ENCODE measurements around the gene POTEF. TPM values are rescaled to one million over a fixed set of nuclear protein-coding genes. Genes with fewer than 3 reads are reported as not detected.
"Not testable (repeated sequence)": the region's sequence is repeated elsewhere in the genome, so short reads cannot be mapped to it uniquely, and the experiment has no call there.

Gene POTEF
- total and polyA plus RNA-seq, 7 experiments from 2014 or later, result 0.06 TPM; not detected in 6

DNA sequence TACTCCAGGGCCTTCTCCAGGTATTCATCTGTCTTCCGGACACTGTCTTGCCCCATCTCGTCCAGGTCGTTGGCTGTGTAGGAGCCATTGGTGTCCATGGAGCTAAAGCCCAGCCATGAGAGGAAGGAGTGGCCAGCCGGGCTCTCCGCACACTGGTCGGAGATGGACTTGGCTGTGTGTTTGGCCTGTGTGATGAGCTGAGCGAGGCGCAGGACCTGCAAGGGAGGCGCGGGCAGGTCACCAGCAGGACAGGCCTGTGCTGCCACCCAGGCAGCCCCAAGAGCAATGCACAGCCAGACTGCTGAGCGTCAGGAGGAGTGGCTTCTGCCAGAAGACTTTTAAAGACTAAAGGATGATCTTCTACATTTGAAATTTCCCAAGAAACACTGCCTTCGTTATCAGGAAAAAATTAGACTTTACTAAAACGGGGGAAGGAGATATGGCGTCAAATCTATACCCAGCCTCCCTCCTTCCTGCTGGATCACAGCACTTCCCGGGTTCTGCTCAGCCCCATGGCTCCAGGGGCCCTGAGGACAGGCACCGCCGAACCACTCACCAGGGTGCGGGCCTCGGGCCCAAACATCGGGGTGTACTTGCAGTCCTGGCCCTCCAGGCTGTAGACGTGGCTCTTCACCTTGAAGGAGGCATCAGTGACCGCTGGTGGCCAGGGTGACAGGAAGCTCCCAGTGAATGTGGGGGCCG, 24.9 kb upstream of the POTEF start:
- Mint-ChIP-seq H3K27ac (peak overlapping the region in 1 of 9 donors; percentile 38), H3K4me1 (peaks cover 0 to 11% (median 0%) of the 10 kb centered on the region in 7 donors)
- intact Hi-C loops (cut with micrococcal nuclease); H3K4me3 Mint-ChIP-seq; ATAC-seq; POLR2A ChIA-PET; H3K9me3 Mint-ChIP-seq; H3K4me3 ChIP-seq (ENCODE audit: low read length); H3K27ac ChIP-seq (ENCODE audit: low read depth, low read length); DNase-seq; H3K9me3 ChIP-seq (ENCODE audit: control insufficient read depth in 2 of 3, low read length in 3 of 3); H3K4me1 ChIP-seq (ENCODE audit: control insufficient read depth in 2 of 2, insufficient read depth in 2 of 2, low read length in 2 of 2); H3K36me3 Mint-ChIP-seq; H3K27me3 Mint-ChIP-seq; CTCF ChIA-PET; H3K27me3 ChIP-seq (ENCODE audit: control insufficient read depth in 2 of 2, insufficient read depth in 2 of 2, low read length in 2 of 2): not testable (repeated sequence)
- H3K36me3 ChIP-seq (ENCODE audit: control insufficient read depth in 2 of 3, insufficient read depth in 3 of 3, low read length in 3 of 3), result peaks cover 0 to 52% (median 0%) of the 10 kb centered on the region in 3 experiments

DNA sequence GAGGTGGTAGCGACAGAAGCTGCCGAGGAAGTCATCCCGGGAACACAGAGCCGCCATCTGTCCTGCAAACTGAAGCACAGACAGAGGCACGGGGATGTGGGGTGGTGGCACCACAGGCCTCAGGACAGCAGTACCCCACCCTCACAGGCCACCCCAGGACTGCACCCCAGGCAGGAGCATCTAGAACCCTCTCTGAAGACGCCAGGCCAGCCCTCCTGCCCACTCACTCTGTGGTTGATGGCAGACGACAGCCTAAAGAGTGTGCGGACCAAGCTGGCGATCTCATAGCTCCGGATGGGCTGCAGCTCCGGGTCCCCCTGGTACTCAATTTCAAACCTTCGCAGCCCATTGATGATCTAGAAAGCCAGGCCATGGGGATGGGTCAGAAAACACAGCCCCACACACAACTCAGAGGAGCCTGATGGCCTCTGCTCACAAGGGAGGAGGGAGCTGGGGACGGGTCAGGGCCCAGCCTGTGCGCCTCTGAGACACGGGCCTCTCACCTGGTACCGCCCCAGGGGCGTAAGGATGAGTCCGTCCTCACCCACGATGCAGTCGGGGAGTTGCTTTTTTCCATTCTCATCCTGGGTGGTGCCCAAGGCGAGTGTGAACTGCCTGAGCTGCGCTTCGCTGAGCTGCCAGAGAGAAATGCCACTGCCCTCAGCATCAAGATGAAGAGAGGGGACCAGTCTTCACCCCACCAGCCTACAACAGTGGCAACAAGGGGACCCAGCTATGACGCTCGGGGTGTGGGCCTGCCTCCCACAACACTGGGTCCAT, 24.0 kb upstream of the POTEF start:
- Mint-ChIP-seq H3K27ac (no peak overlapping the region), H3K9me3 (no peaks in the 10 kb centered on the region), H3K4me3 (no peak overlapping the region), H3K4me1 (peaks cover 0 to 7% (median 0%) of the 10 kb centered on the region in 7 donors), H3K36me3 (peaks cover 0 to 3% (median 0%) of the 10 kb centered on the region in 5 donors), H3K27me3 (no peaks in the 10 kb centered on the region)
- ChIA-PET CTCF (no interaction called here), POLR2A (no interaction called here)
- H3K27ac ChIP-seq (ENCODE audit: low read depth, low read length), result no peak overlapping the region
- intact Hi-C loops (cut with micrococcal nuclease), result no loop called here
- ATAC-seq (peak; percentile 3), DNase-seq (no peak)
- no peaks in the 10 kb centered on the region for H3K4me1 ChIP-seq (ENCODE audit: control insufficient read depth in 2 of 2, insufficient read depth in 2 of 2, low read length in 2 of 2)
- no peaks in the 10 kb centered on the region for H3K9me3 ChIP-seq (ENCODE audit: control insufficient read depth in 2 of 3, low read length in 3 of 3)
- no peak overlapping the region for H3K4me3 ChIP-seq (ENCODE audit: low read length)
- peaks cover 0 to 48% (median 0%) of the 10 kb centered on the region in 3 experiments for H3K36me3 ChIP-seq (ENCODE audit: control insufficient read depth in 2 of 3, insufficient read depth in 3 of 3, low read length in 3 of 3)
- no peaks in the 10 kb centered on the region for H3K27me3 ChIP-seq (ENCODE audit: control insufficient read depth in 2 of 2, insufficient read depth in 2 of 2, low read length in 2 of 2)

DNA sequence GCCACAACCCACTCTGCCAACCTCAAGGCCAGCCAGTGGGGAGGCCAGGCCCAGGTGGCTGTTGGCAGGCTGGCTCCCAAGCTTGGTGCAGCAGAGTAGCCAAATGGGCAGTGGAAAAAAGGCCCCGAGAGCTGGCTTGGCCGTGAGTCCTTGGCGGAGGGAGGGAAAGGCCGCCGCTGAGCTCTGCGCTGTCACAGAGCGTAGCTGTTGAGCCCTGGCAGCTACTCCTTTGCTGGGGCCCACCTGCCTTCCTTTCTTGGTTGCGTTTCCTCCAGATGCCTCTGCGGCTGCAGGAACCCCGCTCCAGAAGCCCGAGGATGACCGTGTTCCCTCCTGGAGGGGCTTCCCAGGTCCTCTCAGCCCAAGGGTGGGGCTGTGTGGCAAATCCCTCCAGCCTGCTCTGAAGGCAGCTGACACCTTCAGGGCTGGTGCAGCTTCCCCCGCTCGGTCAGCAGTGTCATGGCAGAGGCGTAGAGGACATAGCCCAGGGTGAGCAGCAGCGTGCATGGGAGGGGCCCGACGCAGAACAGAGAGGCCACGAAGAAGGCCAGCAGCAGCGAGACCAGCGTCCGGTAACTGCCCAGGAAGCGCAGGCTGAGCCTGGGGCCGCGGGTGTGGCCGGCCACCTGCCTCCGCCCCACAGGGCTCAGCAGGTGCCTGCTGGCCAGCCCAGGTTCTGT, 23.3 kb upstream of the POTEF start:
- H3K9me3 Mint-ChIP-seq; H3K4me1 Mint-ChIP-seq; H3K27me3 Mint-ChIP-seq; H3K4me3 Mint-ChIP-seq; H3K9me3 ChIP-seq (ENCODE audit: control insufficient read depth in 2 of 3, low read length in 3 of 3); H3K4me3 ChIP-seq (ENCODE audit: low read length); H3K27ac ChIP-seq (ENCODE audit: low read depth, low read length); H3K27me3 ChIP-seq (ENCODE audit: control insufficient read depth in 2 of 2, insufficient read depth in 2 of 2, low read length in 2 of 2); intact Hi-C loops (cut with micrococcal nuclease); DNase-seq; CTCF ChIA-PET; H3K36me3 Mint-ChIP-seq; H3K4me1 ChIP-seq (ENCODE audit: control insufficient read depth in 2 of 2, insufficient read depth in 2 of 2, low read length in 2 of 2); POLR2A ChIA-PET: not testable (repeated sequence)
- peaks cover 0 to 43% (median 0%) of the 10 kb centered on the region in 3 experiments for H3K36me3 ChIP-seq (ENCODE audit: control insufficient read depth in 2 of 3, insufficient read depth in 3 of 3, low read length in 3 of 3)
- H3K27ac Mint-ChIP-seq, result peak overlapping the region in 1 of 9 donors; percentile 52
- peak; percentile 2 for ATAC-seq

DNA sequence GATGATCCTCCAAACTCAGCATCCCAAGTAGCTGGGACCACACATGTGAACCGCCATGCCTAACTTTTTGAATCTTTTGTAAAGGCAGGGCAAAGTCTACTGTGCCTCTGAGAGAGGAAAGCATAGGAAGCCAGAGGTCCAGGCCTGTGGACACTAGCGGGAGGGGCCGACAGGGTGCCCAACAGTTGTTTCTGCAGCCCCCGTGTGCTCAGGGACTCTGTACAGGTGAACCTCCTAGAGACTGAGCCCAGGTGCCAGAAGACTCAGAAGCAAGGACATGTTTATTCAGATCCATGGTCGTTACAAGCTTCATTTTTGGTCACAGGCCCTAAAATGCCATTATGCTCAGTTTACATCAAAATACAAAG, 22.1 kb upstream of the POTEF start:
- DNase-seq; H3K9me3 Mint-ChIP-seq; H3K9me3 ChIP-seq (ENCODE audit: control insufficient read depth in 2 of 3, low read length in 3 of 3); H3K4me3 Mint-ChIP-seq; POLR2A ChIA-PET; intact Hi-C loops (cut with micrococcal nuclease); H3K27me3 Mint-ChIP-seq; H3K36me3 Mint-ChIP-seq; H3K27me3 ChIP-seq (ENCODE audit: control insufficient read depth in 2 of 2, insufficient read depth in 2 of 2, low read length in 2 of 2); CTCF ChIA-PET; H3K27ac ChIP-seq (ENCODE audit: low read depth, low read length); ATAC-seq; H3K4me1 ChIP-seq (ENCODE audit: control insufficient read depth in 2 of 2, insufficient read depth in 2 of 2, low read length in 2 of 2); H3K27ac Mint-ChIP-seq; H3K4me1 Mint-ChIP-seq; H3K4me3 ChIP-seq (ENCODE audit: low read length): not testable (repeated sequence)
- peaks cover 0 to 40% (median 0%) of the 10 kb centered on the region in 3 experiments for H3K36me3 ChIP-seq (ENCODE audit: control insufficient read depth in 2 of 3, insufficient read depth in 3 of 3, low read length in 3 of 3)

DNA sequence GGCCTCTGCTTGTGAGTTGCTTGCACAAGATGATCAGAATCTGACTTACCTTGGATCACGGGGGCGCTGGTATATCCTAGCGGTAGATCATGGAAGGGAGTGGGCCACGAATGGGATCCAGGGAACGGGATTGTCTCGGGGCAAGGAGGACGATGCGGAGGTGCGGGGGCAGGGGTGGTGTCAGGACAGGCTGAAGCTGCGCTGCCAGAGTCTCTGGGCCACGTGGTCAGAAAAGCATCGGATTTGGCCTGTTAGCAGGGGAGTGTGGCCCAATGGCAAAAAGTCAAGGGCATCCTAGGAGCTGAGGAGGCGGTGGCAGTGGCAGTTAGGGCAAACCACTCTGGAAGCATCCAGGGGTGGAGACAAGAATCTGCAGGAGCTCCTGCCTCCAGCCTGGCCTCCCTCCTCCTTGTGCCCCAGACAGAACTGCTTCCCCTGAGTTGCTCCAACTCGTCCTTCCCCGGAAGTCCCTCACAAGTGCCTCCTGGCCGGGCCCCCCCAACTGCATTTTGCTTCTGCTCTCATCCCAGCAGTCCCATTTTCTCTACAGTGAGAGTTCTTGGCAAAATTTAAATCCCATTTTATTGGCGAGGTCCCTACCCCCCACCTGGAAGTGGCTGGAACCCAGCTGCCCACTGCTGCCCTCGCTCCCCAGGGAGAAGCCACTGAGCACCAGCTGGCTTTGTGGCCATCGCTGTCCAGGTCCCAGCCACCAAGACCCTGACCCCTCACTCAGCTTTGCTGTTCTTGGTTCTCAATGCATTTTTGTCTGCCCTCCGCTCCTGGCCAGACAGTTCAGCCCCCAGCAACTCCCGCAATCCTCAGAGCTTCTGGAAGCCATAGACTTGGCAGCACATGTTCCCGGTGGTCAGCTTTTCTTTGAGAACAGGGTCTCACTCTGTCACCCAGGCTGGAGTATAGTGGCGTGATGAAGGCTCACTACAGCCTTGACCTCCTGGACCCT, 21.4 kb upstream of the POTEF start:
- H3K36me3 Mint-ChIP-seq, result peaks cover 0 to 4% (median 2%) of the 10 kb centered on the region in 5 donors
- intact Hi-C loops (cut with micrococcal nuclease), result no loop called here
- H3K4me3 ChIP-seq (ENCODE audit: low read length), result no peak overlapping the region
- DNase-seq, result no peak
- H3K4me1 Mint-ChIP-seq, result peaks cover 0 to 6% (median 0%) of the 10 kb centered on the region in 7 donors
- H3K9me3 Mint-ChIP-seq, result no peaks in the 10 kb centered on the region
- ChIA-PET POLR2A (no interaction called here), CTCF (no interaction called here)
- H3K9me3 ChIP-seq (ENCODE audit: control insufficient read depth in 2 of 3, low read length in 3 of 3), result no peaks in the 10 kb centered on the region
- no peaks in the 10 kb centered on the region for H3K4me1 ChIP-seq (ENCODE audit: control insufficient read depth in 2 of 2, insufficient read depth in 2 of 2, low read length in 2 of 2)
- peaks cover 0 to 33% (median 0%) of the 10 kb centered on the region in 3 experiments for H3K36me3 ChIP-seq (ENCODE audit: control insufficient read depth in 2 of 3, insufficient read depth in 3 of 3, low read length in 3 of 3)
- H3K4me3 Mint-ChIP-seq, result no peak overlapping the region
- H3K27ac Mint-ChIP-seq, result no peak overlapping the region
- no peak overlapping the region for H3K27ac ChIP-seq (ENCODE audit: low read depth, low read length)
- H3K27me3 ChIP-seq (ENCODE audit: control insufficient read depth in 2 of 2, insufficient read depth in 2 of 2, low read length in 2 of 2), result no peaks in the 10 kb centered on the region
- peaks cover 3 to 10% (median 7%) of the 10 kb centered on the region in 5 donors for H3K27me3 Mint-ChIP-seq
- no peak for ATAC-seq

DNA sequence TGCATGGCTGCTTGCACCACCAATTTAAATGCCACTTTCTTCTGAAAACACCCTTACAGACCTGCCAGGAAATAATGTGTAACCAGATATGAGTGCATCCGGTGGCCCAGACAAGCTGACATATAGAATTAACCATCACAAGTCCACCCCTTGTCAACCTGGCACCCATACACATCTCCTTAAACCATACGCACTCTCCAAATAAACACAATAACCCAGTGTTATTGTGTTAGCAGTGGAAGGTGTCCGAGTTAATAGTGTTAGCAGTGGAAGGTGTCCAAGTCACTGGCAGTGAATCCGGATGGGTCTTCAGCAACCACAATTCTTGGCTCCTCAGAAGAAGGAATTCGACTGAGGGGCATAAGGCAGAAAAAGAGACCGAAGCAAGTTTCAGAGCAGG, 19.5 kb upstream of the POTEF start:
- peaks cover 0 to 16% (median 0%) of the 10 kb centered on the region in 3 experiments for H3K36me3 ChIP-seq (ENCODE audit: control insufficient read depth in 2 of 3, insufficient read depth in 3 of 3, low read length in 3 of 3)
- H3K27me3 ChIP-seq (ENCODE audit: control insufficient read depth in 2 of 2, insufficient read depth in 2 of 2, low read length in 2 of 2); H3K27ac Mint-ChIP-seq; H3K9me3 ChIP-seq (ENCODE audit: control insufficient read depth in 2 of 3, low read length in 3 of 3); H3K4me3 Mint-ChIP-seq; H3K4me1 ChIP-seq (ENCODE audit: control insufficient read depth in 2 of 2, insufficient read depth in 2 of 2, low read length in 2 of 2); POLR2A ChIA-PET; CTCF ChIA-PET; H3K9me3 Mint-ChIP-seq; H3K4me3 ChIP-seq (ENCODE audit: low read length); ATAC-seq; DNase-seq; H3K27ac ChIP-seq (ENCODE audit: low read depth, low read length); H3K36me3 Mint-ChIP-seq: not testable (repeated sequence)
- intact Hi-C loops (cut with micrococcal nuclease), result loop anchor here in 1 of 2 donors (5.0 kb wide), 1 partner anchor 34 kb away; the partner anchor contains the start of genes MZT2B and SMPD4
- Mint-ChIP-seq H3K4me1 (peaks cover 0 to 12% (median under 1%) of the 10 kb centered on the region in 7 donors), H3K27me3 (peaks cover 5 to 11% (median 8%) of the 10 kb centered on the region in 5 donors)

All from naive thymus-derived CD4-positive, alpha-beta T cell (primary cell).